ENCODE data around the gene KERA. TPM values are rescaled to one million over a fixed set of nuclear protein-coding genes. Genes with fewer than 3 reads are reported as not detected.

KERA gene
- total and polyA plus RNA-seq, 4 experiments from 2014 or later: not detected

DNA sequence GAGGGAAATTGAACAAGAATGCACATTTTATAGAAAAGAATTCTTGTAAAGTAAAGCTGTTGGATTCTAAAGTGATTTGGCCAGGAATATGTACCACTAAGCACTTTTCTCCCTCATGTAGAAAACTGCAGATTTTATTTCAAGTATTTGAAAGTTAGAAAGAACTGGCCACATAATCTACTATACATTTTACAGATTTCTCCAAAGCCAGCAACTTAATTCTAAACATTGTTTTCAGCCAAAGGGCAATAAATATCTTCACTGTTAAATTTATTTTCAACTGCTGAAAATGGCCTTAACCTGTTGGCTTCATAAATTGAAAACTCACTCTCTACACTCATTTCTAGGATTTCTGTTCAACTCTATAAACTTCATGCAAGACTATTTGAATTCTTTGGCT lies 15.6 kb upstream of the KERA start:
- Mint-ChIP-seq H3K4me3 (no peak overlapping the region), H3K27me3 (no peaks in the 10 kb centered on the region), H3K4me1 (no peaks in the 10 kb centered on the region), H3K27ac (no peak overlapping the region), H3K36me3 (no peaks in the 10 kb centered on the region), H3K9me3 (no peaks in the 10 kb centered on the region)
- H3K9me3 ChIP-seq (ENCODE audit: control insufficient read depth in 1 of 2, low read length in 2 of 2): no peaks in the 10 kb centered on the region
- no peaks in the 10 kb centered on the region for H3K27me3 ChIP-seq (ENCODE audit: insufficient read depth, low read length)
- H3K36me3 ChIP-seq (ENCODE audit: insufficient read depth, low read length): no peaks in the 10 kb centered on the region
- no peak overlapping the region for H3K4me3 ChIP-seq (ENCODE audit: low read length in 2 of 2)
- no peak for DNase-seq
- ChIA-PET CTCF (ENCODE audit: partially characterized antibody) (no interaction called here), POLR2A (ENCODE audit: partially characterized antibody) (no interaction called here)
- H3K27ac ChIP-seq (ENCODE audit: low read depth, low read length): no peak overlapping the region
- H3K4me1 ChIP-seq (ENCODE audit: insufficient read depth, low read length): no peaks in the 10 kb centered on the region
- intact Hi-C loops (cut with micrococcal nuclease): no loop called here

DNA sequence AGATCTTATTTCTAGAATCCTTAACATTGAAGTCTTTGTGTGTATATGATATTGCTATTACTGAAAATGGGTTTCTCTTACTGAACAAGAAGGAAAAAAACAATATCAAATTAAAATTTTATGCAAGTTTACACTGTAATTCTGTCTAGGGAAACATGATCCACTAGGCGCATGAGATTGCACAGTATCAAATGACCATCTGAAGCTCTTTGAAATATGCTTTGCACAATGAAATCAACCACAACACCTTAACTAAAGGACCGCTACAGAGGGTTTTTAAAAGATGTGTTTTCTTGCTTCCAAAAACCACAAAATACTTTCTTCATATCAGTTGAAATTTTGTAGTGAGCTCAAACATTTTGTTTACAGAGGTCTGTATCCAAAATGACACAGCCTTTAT lies 15.1 kb upstream of the KERA start:
- no peaks in the 10 kb centered on the region for H3K36me3 ChIP-seq (ENCODE audit: insufficient read depth, low read length)
- Mint-ChIP-seq H3K27ac (no peak overlapping the region), H3K36me3 (no peaks in the 10 kb centered on the region), H3K27me3 (no peaks in the 10 kb centered on the region), H3K4me1 (no peaks in the 10 kb centered on the region), H3K4me3 (no peak overlapping the region), H3K9me3 (no peaks in the 10 kb centered on the region)
- H3K4me1 ChIP-seq (ENCODE audit: insufficient read depth, low read length): no peaks in the 10 kb centered on the region
- H3K27me3 ChIP-seq (ENCODE audit: insufficient read depth, low read length): no peaks in the 10 kb centered on the region
- H3K9me3 ChIP-seq (ENCODE audit: control insufficient read depth in 1 of 2, low read length in 2 of 2): no peaks in the 10 kb centered on the region
- no peak for DNase-seq
- ChIA-PET CTCF (ENCODE audit: partially characterized antibody) (no interaction called here), POLR2A (ENCODE audit: partially characterized antibody) (no interaction called here)
- no peak overlapping the region for H3K4me3 ChIP-seq (ENCODE audit: low read length in 2 of 2)
- intact Hi-C loops (cut with micrococcal nuclease): no loop called here
- no peak overlapping the region for H3K27ac ChIP-seq (ENCODE audit: low read depth, low read length)

DNA sequence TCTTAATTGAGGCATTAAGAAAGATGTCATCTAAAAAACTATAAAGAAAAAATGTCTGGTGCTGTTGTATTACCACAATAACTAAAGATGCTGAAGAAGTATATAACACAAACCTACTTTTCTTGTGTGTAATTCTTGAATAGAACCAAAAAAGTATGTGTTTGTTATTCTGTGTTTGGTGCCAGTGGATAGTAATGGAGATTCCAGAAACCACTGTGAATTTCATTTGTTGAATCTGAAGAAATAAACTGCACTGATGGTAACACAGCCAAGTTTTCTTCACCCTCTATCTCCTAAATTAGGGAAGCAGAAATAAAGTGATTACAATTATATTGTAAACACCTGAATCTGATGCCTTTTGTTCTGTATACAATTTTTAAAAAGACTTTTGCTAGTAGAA lies 13.1 kb upstream of the KERA start:
- Histone ChIP-seq H3K27ac (ENCODE audit: low read depth, low read length) (no peak overlapping the region), H3K9me3 (ENCODE audit: control insufficient read depth in 1 of 2, low read length in 2 of 2) (no peaks in the 10 kb centered on the region), H3K27me3 (ENCODE audit: insufficient read depth, low read length) (no peaks in the 10 kb centered on the region), H3K4me3 (ENCODE audit: low read length in 2 of 2) (no peak overlapping the region), H3K36me3 (ENCODE audit: insufficient read depth, low read length) (no peaks in the 10 kb centered on the region), H3K4me1 (ENCODE audit: insufficient read depth, low read length) (no peaks in the 10 kb centered on the region)
- no peaks in the 10 kb centered on the region for H3K4me1 Mint-ChIP-seq
- H3K4me3 Mint-ChIP-seq: no peak overlapping the region
- POLR2A ChIA-PET (ENCODE audit: partially characterized antibody): no interaction called here
- no peaks in the 10 kb centered on the region for H3K36me3 Mint-ChIP-seq
- CTCF ChIA-PET (ENCODE audit: partially characterized antibody): no interaction called here
- DNase-seq: no peak
- no peaks in the 10 kb centered on the region for H3K27me3 Mint-ChIP-seq
- no peaks in the 10 kb centered on the region for H3K9me3 Mint-ChIP-seq
- H3K27ac Mint-ChIP-seq: no peak overlapping the region
- intact Hi-C loops (cut with micrococcal nuclease): no loop called here

DNA sequence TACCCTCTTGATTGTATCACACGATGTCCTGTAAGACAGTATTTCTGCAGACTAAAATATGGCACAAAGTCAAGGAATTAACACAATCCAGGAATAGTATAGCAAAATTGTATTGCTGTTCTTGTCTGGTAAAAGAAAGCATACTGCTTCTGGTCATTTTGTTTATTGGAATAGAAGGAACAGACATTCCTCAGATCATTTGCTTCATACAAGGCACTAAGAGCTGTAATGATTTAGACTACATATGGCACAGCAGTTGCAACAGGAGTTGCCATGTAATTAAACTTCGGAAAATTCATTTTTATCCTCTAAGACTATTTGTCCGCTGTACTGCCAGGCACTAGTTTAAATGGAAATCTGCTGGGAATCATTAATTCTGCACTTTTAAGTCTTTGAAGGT lies 7.6 kb upstream of the KERA start:
- intact Hi-C loops (cut with micrococcal nuclease): no loop called here
- DNase-seq: no peak
- H3K27me3 Mint-ChIP-seq: no peaks in the 10 kb centered on the region
- POLR2A ChIA-PET (ENCODE audit: partially characterized antibody): no interaction called here
- no peaks in the 10 kb centered on the region for H3K27me3 ChIP-seq (ENCODE audit: insufficient read depth, low read length)
- no peaks in the 10 kb centered on the region for H3K36me3 ChIP-seq (ENCODE audit: insufficient read depth, low read length)
- H3K4me1 ChIP-seq (ENCODE audit: insufficient read depth, low read length): no peaks in the 10 kb centered on the region
- no peaks in the 10 kb centered on the region for H3K4me1 Mint-ChIP-seq
- no peak overlapping the region for H3K4me3 Mint-ChIP-seq
- no peaks in the 10 kb centered on the region for H3K36me3 Mint-ChIP-seq
- no peaks in the 10 kb centered on the region for H3K9me3 Mint-ChIP-seq
- H3K9me3 ChIP-seq (ENCODE audit: control insufficient read depth in 1 of 2, low read length in 2 of 2): no peaks in the 10 kb centered on the region
- CTCF ChIA-PET (ENCODE audit: partially characterized antibody): interaction anchor here (0.7 kb wide), 1 partner anchor 76 kb away, joined by 3 read pairs; no protein-coding TSS in a partner anchor
- H3K27ac Mint-ChIP-seq: no peak overlapping the region
- no peak overlapping the region for H3K4me3 ChIP-seq (ENCODE audit: low read length in 2 of 2)
- no peak overlapping the region for H3K27ac ChIP-seq (ENCODE audit: low read depth, low read length)

DNA sequence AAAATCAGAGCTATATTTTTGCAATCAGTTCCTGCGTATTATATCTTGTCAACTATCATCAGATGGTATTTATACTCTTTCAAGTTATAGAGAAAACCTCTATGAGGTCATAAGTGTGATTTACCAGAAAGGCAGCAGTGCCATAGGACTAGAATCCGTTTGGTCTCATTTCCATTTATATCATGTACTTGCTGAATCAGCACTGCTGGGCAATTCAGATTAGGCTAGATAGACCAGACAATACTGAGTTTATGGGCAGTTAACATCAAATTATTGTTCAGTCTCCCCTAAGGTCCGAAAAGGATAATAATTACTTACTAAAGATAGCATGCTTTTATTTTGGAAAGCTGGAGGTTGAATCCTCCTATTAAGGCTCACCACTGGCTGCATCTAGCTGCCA lies 6.8 kb upstream of the KERA start:
- CTCF ChIA-PET (ENCODE audit: partially characterized antibody): no interaction called here
- POLR2A ChIA-PET (ENCODE audit: partially characterized antibody): no interaction called here
- no peak overlapping the region for H3K4me3 Mint-ChIP-seq

DNA sequence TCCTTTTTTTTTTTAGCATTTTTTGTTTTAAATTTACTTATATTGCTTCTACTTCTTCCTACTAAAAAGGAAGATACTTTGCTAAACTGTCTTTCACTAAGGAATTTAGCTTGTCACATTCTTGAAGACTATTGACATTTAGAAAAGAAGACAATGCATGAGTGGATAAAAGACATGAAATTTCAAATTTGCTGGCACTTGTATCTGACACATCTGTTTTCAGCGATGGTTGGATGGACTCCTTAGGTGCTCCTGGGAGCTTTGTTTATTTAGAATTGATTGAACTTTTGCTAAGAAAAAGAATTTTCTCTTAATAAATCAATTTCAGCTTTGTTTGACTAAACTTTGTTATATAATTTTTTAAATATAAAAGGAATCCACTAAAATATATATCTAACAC lies 3.3 kb upstream of the KERA start:
- H3K36me3 Mint-ChIP-seq: no peaks in the 10 kb centered on the region
- intact Hi-C loops (cut with micrococcal nuclease): no loop called here
- ChIA-PET POLR2A (ENCODE audit: partially characterized antibody) (no interaction called here), CTCF (ENCODE audit: partially characterized antibody) (no interaction called here)
- H3K27me3 ChIP-seq (ENCODE audit: insufficient read depth, low read length): no peaks in the 10 kb centered on the region
- H3K27ac Mint-ChIP-seq: no peak overlapping the region
- no peaks in the 10 kb centered on the region for H3K9me3 Mint-ChIP-seq
- no peak for DNase-seq
- no peaks in the 10 kb centered on the region for H3K4me1 ChIP-seq (ENCODE audit: insufficient read depth, low read length)
- no peaks in the 10 kb centered on the region for H3K36me3 ChIP-seq (ENCODE audit: insufficient read depth, low read length)
- no peak overlapping the region for H3K4me3 Mint-ChIP-seq
- no peak overlapping the region for H3K27ac ChIP-seq (ENCODE audit: low read depth, low read length)
- no peaks in the 10 kb centered on the region for H3K9me3 ChIP-seq (ENCODE audit: control insufficient read depth in 1 of 2, low read length in 2 of 2)
- H3K27me3 Mint-ChIP-seq: no peaks in the 10 kb centered on the region
- H3K4me1 Mint-ChIP-seq: no peaks in the 10 kb centered on the region
- H3K4me3 ChIP-seq (ENCODE audit: low read length in 2 of 2): no peak overlapping the region

More for the DNA sequence above, 6.8 kb upstream of the KERA start:
- no peak for DNase-seq
- no peaks in the 10 kb centered on the region for H3K4me1 Mint-ChIP-seq
- no peaks in the 10 kb centered on the region for H3K27me3 Mint-ChIP-seq
- H3K27ac Mint-ChIP-seq: no peak overlapping the region
- no peaks in the 10 kb centered on the region for H3K27me3 ChIP-seq (ENCODE audit: insufficient read depth, low read length)
- H3K9me3 Mint-ChIP-seq: no peaks in the 10 kb centered on the region
- no peaks in the 10 kb centered on the region for H3K9me3 ChIP-seq (ENCODE audit: control insufficient read depth in 1 of 2, low read length in 2 of 2)
- H3K4me1 ChIP-seq (ENCODE audit: insufficient read depth, low read length): no peaks in the 10 kb centered on the region
- intact Hi-C loops (cut with micrococcal nuclease): no loop called here
- H3K36me3 ChIP-seq (ENCODE audit: insufficient read depth, low read length): no peaks in the 10 kb centered on the region
- H3K36me3 Mint-ChIP-seq: no peaks in the 10 kb centered on the region
- H3K4me3 ChIP-seq (ENCODE audit: low read length in 2 of 2): no peak overlapping the region
- no peak overlapping the region for H3K27ac ChIP-seq (ENCODE audit: low read depth, low read length)

DNA sequence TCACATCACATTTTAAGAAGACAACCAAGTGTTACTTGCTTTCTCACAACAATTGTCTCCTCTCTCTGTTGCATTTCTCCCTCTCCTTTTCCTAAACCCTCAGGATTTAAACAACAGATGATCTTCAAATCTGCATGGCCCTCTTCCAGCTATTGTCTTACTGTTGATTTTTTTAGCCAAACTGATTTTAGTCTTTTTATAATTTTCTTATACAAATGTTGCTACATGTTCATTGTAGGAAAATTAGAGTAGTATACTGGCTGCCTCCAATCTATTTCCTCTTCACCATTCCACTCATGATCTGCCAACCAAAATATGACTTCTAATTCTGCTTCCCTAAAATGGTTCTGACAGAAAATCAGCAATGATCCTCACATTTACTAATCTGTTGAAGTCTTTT lies 1.4 kb upstream of the KERA start:
- Histone ChIP-seq H3K27ac (ENCODE audit: low read depth, low read length) (no peak overlapping the region), H3K4me1 (ENCODE audit: insufficient read depth, low read length) (no peaks in the 10 kb centered on the region), H3K4me3 (ENCODE audit: low read length in 2 of 2) (no peak overlapping the region), H3K27me3 (ENCODE audit: insufficient read depth, low read length) (no peaks in the 10 kb centered on the region), H3K36me3 (ENCODE audit: insufficient read depth, low read length) (no peaks in the 10 kb centered on the region), H3K9me3 (ENCODE audit: control insufficient read depth in 1 of 2, low read length in 2 of 2) (no peaks in the 10 kb centered on the region)
- CTCF ChIA-PET (ENCODE audit: partially characterized antibody): no interaction called here
- Mint-ChIP-seq H3K36me3 (no peaks in the 10 kb centered on the region), H3K27ac (no peak overlapping the region), H3K4me1 (no peaks in the 10 kb centered on the region), H3K4me3 (no peak overlapping the region), H3K27me3 (no peaks in the 10 kb centered on the region), H3K9me3 (no peaks in the 10 kb centered on the region)
- intact Hi-C loops (cut with micrococcal nuclease): no loop called here
- DNase-seq: no peak
- POLR2A ChIA-PET (ENCODE audit: partially characterized antibody): no interaction called here

DNA sequence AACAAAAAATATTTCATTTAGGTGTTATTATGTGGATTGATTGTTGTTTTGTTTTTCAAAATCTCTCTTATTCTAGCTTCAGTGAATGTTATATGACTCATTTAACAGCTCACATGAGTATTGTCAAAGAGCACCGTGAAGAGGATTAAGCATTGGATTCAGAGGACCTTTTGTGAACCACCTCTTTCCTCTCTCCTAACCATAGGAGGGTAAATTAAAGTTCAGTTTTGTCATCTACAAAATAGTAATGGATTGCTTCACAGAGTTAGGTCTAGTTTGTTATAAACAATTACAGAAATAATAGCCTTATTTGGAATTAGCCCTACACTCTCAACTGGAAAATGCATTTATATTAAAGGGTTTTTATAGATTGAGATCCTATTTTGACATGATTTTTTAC lies 962 bp upstream of the KERA start:
- H3K9me3 Mint-ChIP-seq: no peaks in the 10 kb centered on the region
- Histone ChIP-seq H3K9me3 (ENCODE audit: control insufficient read depth in 1 of 2, low read length in 2 of 2) (no peaks in the 10 kb centered on the region), H3K4me1 (ENCODE audit: insufficient read depth, low read length) (no peaks in the 10 kb centered on the region), H3K27me3 (ENCODE audit: insufficient read depth, low read length) (no peaks in the 10 kb centered on the region), H3K4me3 (ENCODE audit: low read length in 2 of 2) (no peak overlapping the region), H3K36me3 (ENCODE audit: insufficient read depth, low read length) (no peaks in the 10 kb centered on the region), H3K27ac (ENCODE audit: low read depth, low read length) (no peak overlapping the region)
- no peak overlapping the region for H3K27ac Mint-ChIP-seq
- ChIA-PET CTCF (ENCODE audit: partially characterized antibody) (no interaction called here), POLR2A (ENCODE audit: partially characterized antibody) (no interaction called here)
- no peaks in the 10 kb centered on the region for H3K27me3 Mint-ChIP-seq
- H3K36me3 Mint-ChIP-seq: no peaks in the 10 kb centered on the region
- DNase-seq: no peak
- intact Hi-C loops (cut with micrococcal nuclease): no loop called here
- no peak overlapping the region for H3K4me3 Mint-ChIP-seq
- H3K4me1 Mint-ChIP-seq: no peaks in the 10 kb centered on the region

Data from CD4-positive, alpha-beta memory T cell (primary cell).